HCT116 (cell line): ENCODE data around the gene ZFP3.

ENCODE experiments used
- CEBPB ChIP-seq: IDR thresholded peaks from 2 replicates; pipeline ENCODE4 v1.6.1; 2012; ENCODE audit warnings: low read depth
- EZH2 ChIP-seq: fragments of 200-600 bp; sonication (generic); IDR thresholded peaks from 2 replicates; pipeline ENCODE4 v1.6.1; 2017; ENCODE audit warnings: antibody characterized with exemption, mixed run types
- EZH2phosphoT487 ChIP-seq: fragments of 200-600 bp; IDR thresholded peaks from 2 replicates; pipeline ENCODE4 v1.6.1; 2018; ENCODE audit warnings: antibody characterized with exemption, borderline replicate concordance
- JUND ChIP-seq: IDR thresholded peaks from 2 replicates; pipeline ENCODE4 v1.6.1; 2012
- POLR2A ChIP-seq: IDR thresholded peaks from 2 replicates; pipeline ENCODE4 v1.7.0; 2011; ENCODE audit warnings: borderline replicate concordance; ENCODE audit not compliant: insufficient read depth, insufficient read length; ENCODE audit errors: extremely low read depth
- POLR2AphosphoS5 ChIP-seq: IDR thresholded peaks from 2 replicates; pipeline ENCODE4 v1.6.1; 2011; ENCODE audit warnings: mild to moderate bottlenecking, low read depth, low read length, moderate library complexity
- SP1 ChIP-seq: IDR thresholded peaks from 2 replicates; pipeline ENCODE4 v1.6.1; 2012; ENCODE audit warnings: low read depth
- TCF7L2 ChIP-seq: IDR thresholded peaks from 2 replicates; pipeline ENCODE4 v1.7.0; 2011; ENCODE audit warnings: borderline replicate concordance, inconsistent platforms; ENCODE audit not compliant: insufficient read depth, insufficient read length; ENCODE audit errors: extremely low read depth
- ZNF274 ChIP-seq: fragments of 200-500 bp; sonication (Bioruptor generic); IDR thresholded peaks from 2 replicates; pipeline ENCODE4 v1.6.1; 2014; ENCODE audit warnings: mild to moderate bottlenecking, low read depth, low read length, inconsistent platforms
- TF ChIP-seq, protein P1 (sequence below), 3 experiments: fragments of 200-600 bp in 1 of 3; sonication (generic) in 1 of 3; IDR thresholded peaks in 2 of 3; conservative IDR thresholded peaks in 1 of 3; 2 replicates each; pipeline ENCODE4 v1.5.1; 2012 to 2017; ENCODE audit warnings: low read depth in 2 of 3, low read length in 2 of 3, antibody characterized with exemption in 1 of 3, borderline replicate concordance in 1 of 3, control low read depth in 1 of 3, mild to moderate bottlenecking in 1 of 3, mixed read lengths in 1 of 3, mixed run types in 1 of 3, moderate library complexity in 1 of 3; ENCODE audit not compliant: insufficient read depth in 1 of 3
- TF ChIP-seq, protein P2 (sequence below): IDR thresholded peaks from 2 replicates; pipeline ENCODE4 v1.6.1; 2012; ENCODE audit warnings: low read depth
- TF ChIP-seq, protein P3 (sequence below): IDR thresholded peaks from 2 replicates; pipeline ENCODE4 v1.6.1; 2012

DNA sequence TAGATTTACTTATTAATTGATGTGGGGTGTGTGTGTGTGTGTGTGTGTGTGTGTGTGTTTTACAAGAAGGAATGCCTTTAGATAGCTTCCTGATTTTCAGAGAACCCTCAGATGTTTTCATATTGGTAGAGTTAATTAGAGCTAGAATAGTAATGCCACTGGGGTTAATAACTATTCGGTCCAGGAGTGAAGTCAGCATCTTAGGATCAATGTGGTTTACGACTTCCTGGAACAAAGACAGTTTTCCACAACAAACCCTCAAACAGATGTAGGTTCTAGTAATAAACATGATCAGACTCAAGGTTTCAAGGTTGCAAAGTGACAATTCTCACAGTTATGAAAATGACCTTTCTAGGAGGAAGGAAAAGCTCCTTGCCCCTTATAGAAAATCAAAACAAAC lies 30.8 kb upstream of the ZFP3 start:
- TF ChIP-seq JUND, result no peak
- TF ChIP-seq, protein P1, sequence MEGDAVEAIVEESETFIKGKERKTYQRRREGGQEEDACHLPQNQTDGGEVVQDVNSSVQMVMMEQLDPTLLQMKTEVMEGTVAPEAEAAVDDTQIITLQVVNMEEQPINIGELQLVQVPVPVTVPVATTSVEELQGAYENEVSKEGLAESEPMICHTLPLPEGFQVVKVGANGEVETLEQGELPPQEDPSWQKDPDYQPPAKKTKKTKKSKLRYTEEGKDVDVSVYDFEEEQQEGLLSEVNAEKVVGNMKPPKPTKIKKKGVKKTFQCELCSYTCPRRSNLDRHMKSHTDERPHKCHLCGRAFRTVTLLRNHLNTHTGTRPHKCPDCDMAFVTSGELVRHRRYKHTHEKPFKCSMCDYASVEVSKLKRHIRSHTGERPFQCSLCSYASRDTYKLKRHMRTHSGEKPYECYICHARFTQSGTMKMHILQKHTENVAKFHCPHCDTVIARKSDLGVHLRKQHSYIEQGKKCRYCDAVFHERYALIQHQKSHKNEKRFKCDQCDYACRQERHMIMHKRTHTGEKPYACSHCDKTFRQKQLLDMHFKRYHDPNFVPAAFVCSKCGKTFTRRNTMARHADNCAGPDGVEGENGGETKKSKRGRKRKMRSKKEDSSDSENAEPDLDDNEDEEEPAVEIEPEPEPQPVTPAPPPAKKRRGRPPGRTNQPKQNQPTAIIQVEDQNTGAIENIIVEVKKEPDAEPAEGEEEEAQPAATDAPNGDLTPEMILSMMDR (IDR thresholded peaks at IDR 0.05 in 2 of 3, conservative IDR thresholded peaks at IDR 0.05 in 1 of 3; ENCODE audit: borderline replicate concordance in 1 of 3, insufficient read depth in 1 of 3, low read depth in 2 of 3, low read length in 2 of 3), result no peak
- no peak for TF ChIP-seq POLR2A
- no peak for TF ChIP-seq TCF7L2
- no peak for TF ChIP-seq ZNF274
- TF ChIP-seq SP1, result no peak
- no peak for TF ChIP-seq EZH2phosphoT487
- no peak for TF ChIP-seq POLR2AphosphoS5
- no peak for TF ChIP-seq CEBPB
- TF ChIP-seq EZH2, result no peak
- TF ChIP-seq, protein P2, sequence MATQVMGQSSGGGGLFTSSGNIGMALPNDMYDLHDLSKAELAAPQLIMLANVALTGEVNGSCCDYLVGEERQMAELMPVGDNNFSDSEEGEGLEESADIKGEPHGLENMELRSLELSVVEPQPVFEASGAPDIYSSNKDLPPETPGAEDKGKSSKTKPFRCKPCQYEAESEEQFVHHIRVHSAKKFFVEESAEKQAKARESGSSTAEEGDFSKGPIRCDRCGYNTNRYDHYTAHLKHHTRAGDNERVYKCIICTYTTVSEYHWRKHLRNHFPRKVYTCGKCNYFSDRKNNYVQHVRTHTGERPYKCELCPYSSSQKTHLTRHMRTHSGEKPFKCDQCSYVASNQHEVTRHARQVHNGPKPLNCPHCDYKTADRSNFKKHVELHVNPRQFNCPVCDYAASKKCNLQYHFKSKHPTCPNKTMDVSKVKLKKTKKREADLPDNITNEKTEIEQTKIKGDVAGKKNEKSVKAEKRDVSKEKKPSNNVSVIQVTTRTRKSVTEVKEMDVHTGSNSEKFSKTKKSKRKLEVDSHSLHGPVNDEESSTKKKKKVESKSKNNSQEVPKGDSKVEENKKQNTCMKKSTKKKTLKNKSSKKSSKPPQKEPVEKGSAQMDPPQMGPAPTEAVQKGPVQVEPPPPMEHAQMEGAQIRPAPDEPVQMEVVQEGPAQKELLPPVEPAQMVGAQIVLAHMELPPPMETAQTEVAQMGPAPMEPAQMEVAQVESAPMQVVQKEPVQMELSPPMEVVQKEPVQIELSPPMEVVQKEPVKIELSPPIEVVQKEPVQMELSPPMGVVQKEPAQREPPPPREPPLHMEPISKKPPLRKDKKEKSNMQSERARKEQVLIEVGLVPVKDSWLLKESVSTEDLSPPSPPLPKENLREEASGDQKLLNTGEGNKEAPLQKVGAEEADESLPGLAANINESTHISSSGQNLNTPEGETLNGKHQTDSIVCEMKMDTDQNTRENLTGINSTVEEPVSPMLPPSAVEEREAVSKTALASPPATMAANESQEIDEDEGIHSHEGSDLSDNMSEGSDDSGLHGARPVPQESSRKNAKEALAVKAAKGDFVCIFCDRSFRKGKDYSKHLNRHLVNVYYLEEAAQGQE, result no peak
- TF ChIP-seq, protein P3, sequence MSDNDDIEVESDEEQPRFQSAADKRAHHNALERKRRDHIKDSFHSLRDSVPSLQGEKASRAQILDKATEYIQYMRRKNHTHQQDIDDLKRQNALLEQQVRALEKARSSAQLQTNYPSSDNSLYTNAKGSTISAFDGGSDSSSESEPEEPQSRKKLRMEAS, result no peak
